Endodermal cell (in vitro differentiated cells): Measurements from ENCODE around the gene SLC8B1. TPM values are rescaled to one million over a fixed set of nuclear protein-coding genes. Genes with fewer than 3 reads are reported as not detected.

Source experiments
- DNase-seq: peaks from one replicate; pipeline ENCODE4 v3.0.0-alpha.2; 2017
- H3K27ac ChIP-seq: 2 replicates; pipeline ENCODE4 v1.5.1; 2013; ENCODE audit warnings: mild to moderate bottlenecking, low read depth, low read length, moderate library complexity
- H3K27me3 ChIP-seq: 2 replicates; pipeline ENCODE4 v1.6.1; 2013; ENCODE audit warnings: mild to moderate bottlenecking, low read length, moderate library complexity; ENCODE audit not compliant: insufficient read depth, control insufficient read depth, poor library complexity, severe bottlenecking
- H3K36me3 ChIP-seq: 2 replicates; pipeline ENCODE4 v1.7.0; 2013; ENCODE audit warnings: mild to moderate bottlenecking, low read length, moderate library complexity; ENCODE audit not compliant: control insufficient read depth, insufficient read depth
- H3K4me1 ChIP-seq: one replicate; pipeline ENCODE4 v1.7.0; 2013; ENCODE audit warnings: low read length; ENCODE audit not compliant: control insufficient read depth, insufficient read depth
- H3K4me3 ChIP-seq: 2 replicates; pipeline ENCODE4 v1.5.1; 2013; ENCODE audit warnings: mild to moderate bottlenecking, low read length, moderate library complexity
- H3K9ac ChIP-seq: 2 replicates; pipeline ENCODE4 v1.6.1; 2013; ENCODE audit warnings: mild to moderate bottlenecking, low read length, moderate library complexity; ENCODE audit not compliant: poor library complexity, severe bottlenecking; ENCODE audit errors: extremely low read depth
- H3K9me3 ChIP-seq: 2 replicates; pipeline ENCODE4 v1.6.1; 2013; ENCODE audit warnings: mild to moderate bottlenecking, low read length, moderate library complexity; ENCODE audit not compliant: control insufficient read depth
- H3K27ac Mint-ChIP-seq: 2 replicates; pipeline ENCODE4 v1.8.0; 2020; ENCODE audit warnings: mixed read lengths
- H3K27me3 Mint-ChIP-seq: 2 replicates; pipeline ENCODE4 v1.8.0; 2021; ENCODE audit warnings: mild to moderate bottlenecking, mixed read lengths; ENCODE audit not compliant: insufficient read depth
- H3K36me3 Mint-ChIP-seq: 2 replicates; pipeline ENCODE4 v1.8.0; 2020; ENCODE audit warnings: low read depth, mixed read lengths
- H3K4me1 Mint-ChIP-seq: 2 replicates; pipeline ENCODE4 v1.8.0; 2020; ENCODE audit warnings: mixed read lengths
- H3K4me3 Mint-ChIP-seq: 2 replicates; pipeline ENCODE4 v1.8.0; 2020; ENCODE audit warnings: mild to moderate bottlenecking, moderate library complexity, mixed read lengths
- H3K9me3 Mint-ChIP-seq: 2 replicates; pipeline ENCODE4 v1.8.0; 2020; ENCODE audit warnings: mild to moderate bottlenecking, mixed read lengths
- CTCF ChIP-seq: fragments of 200-600 bp; sonication (generic); conservative IDR thresholded peaks from 2 replicates; pipeline ENCODE4 v1.5.0; 2021; ENCODE audit warnings: antibody characterized with exemption, mild to moderate bottlenecking
- WGBS, 2 experiments: methylation state at CpG; one replicate each; pipeline versions ENCODE4 v1.1.5 to v1.1.7; 2013; ENCODE audit warnings: missing lambda C conversion rate in 2 of 2, mixed read lengths in 1 of 2; ENCODE audit not compliant: insufficient coverage in 1 of 2, insufficient read length in 1 of 2; 5-methylcytosine and 5-hydroxymethylcytosine counted together
- total RNA-seq, 2 donors: library from RNA; stranded (reverse); fragmentation: NEBNext Ultra II Directional in 1 of 2; extraction: Animal tissue kit (Norgen Biotek cat#: 25700) in 1 of 2; gene quantifications; 2 replicates in 1 of 2; 3 replicates in 1 of 2; pipeline ENCODE4 v1.2.1, GENCODE V29; 2021

SLC8B1 gene
- total RNA-seq, 2 donors from 2014 or later, result 6.9 to 9.1 TPM

GRCh38 chr12:113361574-113362370 lies 26.9 kb upstream of the SLC8B1 start:
- no peaks in the 10 kb centered on the region for H3K9me3 Mint-ChIP-seq
- DNase-seq, result no peak
- peaks cover 4% of the 10 kb centered on the region for H3K4me1 ChIP-seq
- 89 to 91% methylated on average over 4 to 12 of the region's 12 CpGs for WGBS, 2 experiments
- H3K9me3 ChIP-seq, result no peaks in the 10 kb centered on the region
- no peaks in the 10 kb centered on the region for H3K27me3 ChIP-seq
- H3K4me3 Mint-ChIP-seq, result no peak overlapping the region
- no peak overlapping the region for H3K4me3 ChIP-seq
- no peaks in the 10 kb centered on the region for H3K27me3 Mint-ChIP-seq
- H3K9ac ChIP-seq, result no peak overlapping the region
- no peak for TF ChIP-seq CTCF
- peaks cover 9% of the 10 kb centered on the region for H3K36me3 Mint-ChIP-seq
- H3K4me1 Mint-ChIP-seq, result peaks cover 10% of the 10 kb centered on the region
- H3K36me3 ChIP-seq, result no peaks in the 10 kb centered on the region
- no peak overlapping the region for H3K27ac ChIP-seq
- H3K27ac Mint-ChIP-seq, result no peak overlapping the region

GRCh38 chr12:113359939-113360748 lies 25.2 kb upstream of the SLC8B1 start:
- peak overlapping the region; percentile 72 for H3K4me3 Mint-ChIP-seq
- peaks cover 9% of the 10 kb centered on the region for H3K36me3 Mint-ChIP-seq
- WGBS, 2 experiments, result 92 to 93% methylated on average over 5 to 9 of the region's 9 CpGs

More at GRCh38 chr12:113359939-113360748, 25.2 kb upstream of the SLC8B1 start:
- H3K9ac ChIP-seq, result no peak overlapping the region
- Mint-ChIP-seq H3K27me3 (no peaks in the 10 kb centered on the region), H3K9me3 (no peaks in the 10 kb centered on the region), H3K27ac (no peak overlapping the region), H3K4me1 (peaks cover 10% of the 10 kb centered on the region)
- H3K36me3 ChIP-seq, result no peaks in the 10 kb centered on the region
- no peak overlapping the region for H3K4me3 ChIP-seq
- H3K27me3 ChIP-seq, result no peaks in the 10 kb centered on the region
- peak; percentile 65 for TF ChIP-seq CTCF
- DNase-seq, result peak; percentile 65
- peaks cover 4% of the 10 kb centered on the region for H3K4me1 ChIP-seq
- no peaks in the 10 kb centered on the region for H3K9me3 ChIP-seq
- H3K27ac ChIP-seq, result no peak overlapping the region
